MM.1S (cell line): ENCODE data around the gene BLOC1S1.

Experiments
- EZH2 ChIP-seq: fragments of 300-600 bp; sonication (generic); optimal IDR thresholded peaks from 2 replicates; pipeline ENCODE3; 2017; ENCODE audit warnings: low read depth, mild to moderate bottlenecking, antibody characterized with exemption, low read length, mixed read lengths
- TF ChIP-seq, protein P1 (sequence below): fragments of 300-600 bp; sonication (generic); IDR thresholded peaks from 2 replicates; pipeline ENCODE4 v1.5.1; 2016; ENCODE audit warnings: antibody characterized with exemption, low read length, mixed read lengths

DNA sequence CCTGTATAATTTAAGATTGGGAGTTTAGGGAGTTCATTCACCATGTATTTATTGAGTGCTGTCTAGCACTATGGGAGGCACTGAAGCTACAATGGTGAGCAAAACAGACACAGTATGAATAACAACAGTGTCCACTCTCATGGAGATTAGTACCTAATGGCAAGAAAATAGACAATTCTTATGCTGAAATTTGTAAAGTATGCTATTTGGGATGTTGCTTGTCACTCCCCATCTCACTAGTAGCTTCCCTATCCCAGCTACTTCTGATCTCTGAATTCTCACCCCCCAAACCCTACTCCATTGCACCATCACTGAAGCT lies 31.0 kb downstream of the BLOC1S1 start:
- TF ChIP-seq, protein P1, sequence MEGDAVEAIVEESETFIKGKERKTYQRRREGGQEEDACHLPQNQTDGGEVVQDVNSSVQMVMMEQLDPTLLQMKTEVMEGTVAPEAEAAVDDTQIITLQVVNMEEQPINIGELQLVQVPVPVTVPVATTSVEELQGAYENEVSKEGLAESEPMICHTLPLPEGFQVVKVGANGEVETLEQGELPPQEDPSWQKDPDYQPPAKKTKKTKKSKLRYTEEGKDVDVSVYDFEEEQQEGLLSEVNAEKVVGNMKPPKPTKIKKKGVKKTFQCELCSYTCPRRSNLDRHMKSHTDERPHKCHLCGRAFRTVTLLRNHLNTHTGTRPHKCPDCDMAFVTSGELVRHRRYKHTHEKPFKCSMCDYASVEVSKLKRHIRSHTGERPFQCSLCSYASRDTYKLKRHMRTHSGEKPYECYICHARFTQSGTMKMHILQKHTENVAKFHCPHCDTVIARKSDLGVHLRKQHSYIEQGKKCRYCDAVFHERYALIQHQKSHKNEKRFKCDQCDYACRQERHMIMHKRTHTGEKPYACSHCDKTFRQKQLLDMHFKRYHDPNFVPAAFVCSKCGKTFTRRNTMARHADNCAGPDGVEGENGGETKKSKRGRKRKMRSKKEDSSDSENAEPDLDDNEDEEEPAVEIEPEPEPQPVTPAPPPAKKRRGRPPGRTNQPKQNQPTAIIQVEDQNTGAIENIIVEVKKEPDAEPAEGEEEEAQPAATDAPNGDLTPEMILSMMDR = no peak
- no peak for TF ChIP-seq EZH2
